ENCODE data around the gene EPS8L1. TPM values are rescaled to one million over a fixed set of nuclear protein-coding genes. Genes with fewer than 3 reads are reported as not detected.
"Not testable (repeated sequence)": the region's sequence is repeated elsewhere in the genome, so short reads cannot be mapped to it uniquely, and the experiment has no call there.

Gene EPS8L1
- total and polyA plus RNA-seq, 12 donors: 0.53 to 7.9 (median 1.3) TPM; not detected in 1

GRCh38 chr19:55101261-55101660 lies 25.6 kb downstream of the EPS8L1 start:
- Histone ChIP-seq H3K27ac (peak overlapping the region in 1 of 10 donors; percentile 71), H3K36me3 (peaks cover 5 to 78% (median 46%) of the 10 kb centered on the region in 9 donors)

GRCh38 chr19:55103190-55103589 lies 27.5 kb downstream of the EPS8L1 start:
- ATAC-seq: no peak
- DNase-seq: no peak
- intact Hi-C loops (cut with DNase I): no loop called here
- Histone ChIP-seq H3K4me3 (no peak overlapping the region), H3K36me3 (peaks cover 0 to 84% (median 44%) of the 10 kb centered on the region in 9 donors), H3K4me1 (peaks cover 5 to 31% (median 24%) of the 10 kb centered on the region in 9 donors), H3K27ac (no peak overlapping the region), H3K27me3 (no peaks in the 10 kb centered on the region), H3K9me3 (peaks cover 0 to 10% (median 4%) of the 10 kb centered on the region in 11 donors)
- 91 to 93% methylated on average over 9 of the region's 9 CpGs for WGBS, 2 donors
- TF ChIP-seq, protein P1, sequence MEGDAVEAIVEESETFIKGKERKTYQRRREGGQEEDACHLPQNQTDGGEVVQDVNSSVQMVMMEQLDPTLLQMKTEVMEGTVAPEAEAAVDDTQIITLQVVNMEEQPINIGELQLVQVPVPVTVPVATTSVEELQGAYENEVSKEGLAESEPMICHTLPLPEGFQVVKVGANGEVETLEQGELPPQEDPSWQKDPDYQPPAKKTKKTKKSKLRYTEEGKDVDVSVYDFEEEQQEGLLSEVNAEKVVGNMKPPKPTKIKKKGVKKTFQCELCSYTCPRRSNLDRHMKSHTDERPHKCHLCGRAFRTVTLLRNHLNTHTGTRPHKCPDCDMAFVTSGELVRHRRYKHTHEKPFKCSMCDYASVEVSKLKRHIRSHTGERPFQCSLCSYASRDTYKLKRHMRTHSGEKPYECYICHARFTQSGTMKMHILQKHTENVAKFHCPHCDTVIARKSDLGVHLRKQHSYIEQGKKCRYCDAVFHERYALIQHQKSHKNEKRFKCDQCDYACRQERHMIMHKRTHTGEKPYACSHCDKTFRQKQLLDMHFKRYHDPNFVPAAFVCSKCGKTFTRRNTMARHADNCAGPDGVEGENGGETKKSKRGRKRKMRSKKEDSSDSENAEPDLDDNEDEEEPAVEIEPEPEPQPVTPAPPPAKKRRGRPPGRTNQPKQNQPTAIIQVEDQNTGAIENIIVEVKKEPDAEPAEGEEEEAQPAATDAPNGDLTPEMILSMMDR (IDR thresholded peaks at IDR 0.05): no peak

More at GRCh38 chr19:55101261-55101660, 25.6 kb downstream of the EPS8L1 start:
- ATAC-seq: no peak
- WGBS, 2 donors: 85 to 90% methylated on average over 10 of the region's 10 CpGs
- H3K4me3 ChIP-seq: no peak overlapping the region
- intact Hi-C loops (cut with DNase I): no loop called here
- DNase-seq: no peak
- TF ChIP-seq, protein P1 (IDR thresholded peaks at IDR 0.05): no peak
- no peaks in the 10 kb centered on the region for H3K27me3 ChIP-seq
- H3K4me1 ChIP-seq: peaks cover 5 to 32% (median 25%) of the 10 kb centered on the region in 9 donors
- peaks cover 0 to 10% (median 4%) of the 10 kb centered on the region in 11 donors for H3K9me3 ChIP-seq

DNA sequence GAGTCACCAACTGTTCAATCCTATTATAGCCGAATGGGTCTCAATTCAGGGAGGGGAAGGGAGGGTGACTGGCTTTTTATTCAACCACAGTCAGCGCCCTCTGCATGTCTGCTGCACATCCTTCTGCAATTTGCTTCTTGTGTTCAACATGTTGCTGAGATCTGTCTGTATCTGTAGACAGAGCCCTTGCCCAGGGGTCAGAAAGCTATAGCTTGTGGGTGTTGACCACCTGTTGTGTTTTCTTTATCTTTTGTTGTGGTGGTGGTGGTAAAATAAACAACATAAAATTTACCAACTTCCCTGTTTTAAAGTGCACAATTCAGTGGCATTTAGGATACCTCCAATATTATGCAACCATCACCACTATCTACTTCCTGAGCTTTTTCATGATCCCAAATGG lies 29.6 kb downstream of the EPS8L1 start:
- 88 to 91% methylated on average over 2 of the region's 2 CpGs for WGBS, 2 donors
- Histone ChIP-seq H3K36me3 (peaks cover 0 to 84% (median 33%) of the 10 kb centered on the region in 9 donors), H3K4me1 (peaks cover 0 to 20% (median 9%) of the 10 kb centered on the region in 9 donors), H3K4me3 (no peak overlapping the region), H3K9me3 (peaks cover 0 to 10% (median 4%) of the 10 kb centered on the region in 11 donors), H3K27ac (no peak overlapping the region), H3K27me3 (no peaks in the 10 kb centered on the region)
- ATAC-seq (no peak), DNase-seq (no peak)
- TF ChIP-seq, protein P1 (IDR thresholded peaks at IDR 0.05): no peak
- intact Hi-C loops (cut with DNase I): no loop called here

GRCh38 chr19:55106591-55106990 lies 30.9 kb downstream of the EPS8L1 start:
- peaks cover 0 to 10% (median 4%) of the 10 kb centered on the region in 11 donors for H3K9me3 ChIP-seq
- H3K36me3 ChIP-seq: peaks cover 0 to 83% (median 21%) of the 10 kb centered on the region in 9 donors
- 90 to 95% methylated on average over 6 of the region's 6 CpGs for WGBS, 2 donors
- H3K27ac ChIP-seq: peak overlapping the region in 1 of 10 donors; percentile 14
- H3K4me1 ChIP-seq: peaks cover 0 to 19% (median 4%) of the 10 kb centered on the region in 9 donors
- no peaks in the 10 kb centered on the region for H3K27me3 ChIP-seq
- intact Hi-C loops (cut with DNase I): no loop called here
- no peak for DNase-seq
- TF ChIP-seq, protein P1 (IDR thresholded peaks at IDR 0.05): no peak
- no peak for ATAC-seq
- no peak overlapping the region for H3K4me3 ChIP-seq

DNA sequence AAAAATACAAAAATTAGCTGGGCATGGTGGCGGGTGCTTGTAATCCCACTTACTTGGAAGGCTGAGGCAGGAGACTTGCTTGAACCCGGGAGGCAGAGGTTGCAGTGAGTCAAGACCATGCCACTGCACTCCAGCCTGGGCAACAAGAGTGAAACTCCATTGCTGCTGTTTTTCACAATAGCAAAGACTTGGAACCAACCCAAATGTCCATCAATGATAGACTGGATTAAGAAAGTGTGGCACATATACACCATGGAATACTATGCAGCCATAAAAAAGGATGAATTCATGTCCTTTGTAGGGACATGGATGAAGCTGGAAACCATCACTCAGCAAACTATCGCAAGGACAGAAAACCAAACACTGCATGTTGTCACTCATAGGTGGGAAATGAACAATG lies 31.6 kb downstream of the EPS8L1 start:
- H3K36me3 ChIP-seq: peaks cover 0 to 81% (median 14%) of the 10 kb centered on the region in 9 donors
- intact Hi-C loops (cut with DNase I): not testable (repeated sequence)

More for the DNA sequence above, 31.6 kb downstream of the EPS8L1 start:
- H3K27me3 ChIP-seq, H3K27ac ChIP-seq, DNase-seq, H3K4me3 ChIP-seq, ATAC-seq: not testable (repeated sequence)
- Histone ChIP-seq H3K9me3 (peaks cover 0 to 10% (median 4%) of the 10 kb centered on the region in 11 donors), H3K4me1 (peaks cover 0 to 26% (median 11%) of the 10 kb centered on the region in 9 donors)
- WGBS, 2 donors: 96 to 97% methylated on average over 3 of the region's 3 CpGs
